A549 (cell line): ENCODE data around the gene KCNG1. TPM values are rescaled to one million over a fixed set of nuclear protein-coding genes. Genes with fewer than 3 reads are reported as not detected.

ENCODE experiments used
- ATAC-seq, 2 experiments: fragments of 200-7000 bp in 1 of 2; fragments of >200 bp in 1 of 2; cut with Nextera tagmentation in 1 of 2; cut with Tn5 transposase in 1 of 2; 3 replicates each; pipeline versions ENCODE4 v1.8.0 to v1.9.1; 2018 to 2020; ENCODE audit warnings: mild to moderate bottlenecking in 1 of 2, moderate library complexity in 1 of 2
- CTCF ChIA-PET: fragments of 300-600 bp; sonication (Branson Sonifier 250); formaldehyde crosslinking; extraction: SDS; loops from one replicate; lab custom pipeline; 2021; ENCODE audit warnings: antibody characterized with exemption, inconsistent platforms; lab: Yijun Ruan, JAX
- POLR2A ChIA-PET: fragments of 350-600 bp; formaldehyde crosslinking; extraction: SDS; loops from one replicate; lab custom pipeline; 2021; ENCODE audit warnings: antibody characterized with exemption, inconsistent platforms; lab: Yijun Ruan, JAX
- DNase-seq, 2 experiments: peaks; one replicate each; pipeline versions ENCODE4 v3.0.0 to v3.0.0-alpha.2; 2011 to 2016; ENCODE audit warnings: low read depth in 1 of 2, low spot score in 1 of 2
- FAIRE-seq: peaks from 2 replicates; lab custom pipeline; 2011; peaks lifted over from hg19 to GRCh38; lab: Jason Lieb, UNC
- H3K27ac ChIP-seq, 2 experiments: fragments of >200 bp; sonication (Bioruptor Twin); formaldehyde crosslinking; 3 replicates each; pipeline ENCODE4 v1.5.1; 2016 to 2017
- H3K4me1 ChIP-seq: fragments of >200 bp; sonication (Bioruptor Twin); formaldehyde crosslinking; 3 replicates; pipeline ENCODE4 v1.6.1; 2016
- H3K4me2 ChIP-seq: fragments of >200 bp; sonication (Bioruptor Twin); formaldehyde crosslinking; 3 replicates; pipeline ENCODE4 v1.6.1; 2016
- H3K4me3 ChIP-seq: fragments of >200 bp; sonication (Bioruptor Twin); formaldehyde crosslinking; 3 replicates; pipeline ENCODE4 v1.5.1; 2016
- H3K9me3 ChIP-seq: fragments of >200 bp; sonication (Bioruptor Twin); formaldehyde crosslinking; 3 replicates; pipeline ENCODE4 v1.6.1; 2016
- BHLHE40 ChIP-seq: IDR thresholded peaks from 2 replicates; pipeline ENCODE4 v1.6.1; 2012; ENCODE audit warnings: low read depth, low read length, inconsistent platforms
- CBX8 ChIP-seq: fragments of 200-600 bp; sonication (generic); IDR thresholded peaks from 2 replicates; pipeline ENCODE4 v1.6.1; 2016
- CEBPB ChIP-seq, 2 experiments: fragments of >200 bp in 1 of 2; sonication (Bioruptor Twin) in 1 of 2; formaldehyde crosslinking in 1 of 2; IDR thresholded peaks; 2 replicates each; pipeline ENCODE4 v1.6.1; 2012 to 2016
- EP300 ChIP-seq, 2 experiments: fragments of >200 bp; sonication (Bioruptor Twin); formaldehyde crosslinking; IDR thresholded peaks; 2 replicates in 1 of 2; 3 replicates in 1 of 2; pipeline ENCODE4 v1.6.1; 2016 to 2017
- FOSL2 ChIP-seq, 2 experiments: fragments of 450-650 bp in 1 of 2; fragments of >200 bp in 1 of 2; sonication (Bioruptor Twin) in 1 of 2; formaldehyde crosslinking; IDR thresholded peaks; 2 replicates each; pipeline versions ENCODE4 v1.5.0 to v1.6.1; 2016 to 2020; ENCODE audit warnings: mild to moderate bottlenecking in 1 of 2, moderate library complexity in 1 of 2
- HOXB13 ChIP-seq: fragments of 250-450 bp; sonication (Bioruptor Pico); IDR thresholded peaks from 2 replicates; pipeline ENCODE4 v1.5.0; 2020; ENCODE audit warnings: low read depth, mild to moderate bottlenecking, moderate library complexity
- JUN ChIP-seq, 2 experiments: fragments of >200 bp; sonication (Bioruptor Twin); formaldehyde crosslinking; IDR thresholded peaks; 2 replicates in 1 of 2; 3 replicates in 1 of 2; pipeline ENCODE4 v1.6.1; 2016 to 2017
- KDM5A ChIP-seq: fragments of 200-600 bp; sonication (generic); IDR thresholded peaks from 2 replicates; pipeline ENCODE4 v1.6.1; 2016; ENCODE audit warnings: antibody characterized with exemption, mild to moderate bottlenecking
- MAFK ChIP-seq: fragments of 450-650 bp; IDR thresholded peaks from 2 replicates; pipeline ENCODE4 v1.6.1; 2014; ENCODE audit not compliant: partially characterized antibody
- MYC ChIP-seq: IDR thresholded peaks from 2 replicates; pipeline ENCODE4 v1.6.1; 2012; ENCODE audit warnings: mild to moderate bottlenecking, inconsistent platforms, low read length, improper control_type of control experiment, borderline replicate concordance
- NFE2L2 ChIP-seq: fragments of 150-350 bp; conservative IDR thresholded peaks from 2 replicates; pipeline ENCODE4 v1.6.1; 2014; ENCODE audit warnings: low read length
- NPAS2 ChIP-seq: fragments of 250-450 bp; sonication (Bioruptor Pico); IDR thresholded peaks from 2 replicates; pipeline ENCODE4 v1.8.0; 2022; ENCODE audit warnings: mild to moderate bottlenecking, moderate library complexity, borderline replicate concordance
- PBX3 ChIP-seq: IDR thresholded peaks from 2 replicates; pipeline ENCODE4 v1.6.1; 2012
- RARB ChIP-seq: fragments of 250-450 bp; sonication (Bioruptor Pico); IDR thresholded peaks from 2 replicates; pipeline ENCODE4 v1.8.0; 2021; ENCODE audit warnings: mild to moderate bottlenecking, moderate library complexity
- SREBF2 ChIP-seq: fragments of 450-650 bp; IDR thresholded peaks from 2 replicates; pipeline ENCODE4 v1.6.1; 2014; ENCODE audit warnings: mild to moderate bottlenecking, moderate library complexity
- TFCP2L1 ChIP-seq: fragments of 250-450 bp; sonication (Bioruptor Pico); IDR thresholded peaks from 2 replicates; pipeline ENCODE4 v1.5.0; 2021; ENCODE audit warnings: mild to moderate bottlenecking
- TP53 ChIP-seq: fragments of 250-450 bp; sonication (Bioruptor Pico); IDR thresholded peaks from 2 replicates; pipeline ENCODE4 v1.5.0; 2021; ENCODE audit warnings: mild to moderate bottlenecking, moderate library complexity
- ZC3H11A ChIP-seq: fragments of 450-650 bp; IDR thresholded peaks from 2 replicates; pipeline ENCODE4 v1.6.1; 2014; ENCODE audit warnings: antibody characterized with exemption, mild to moderate bottlenecking
- ZNF302 ChIP-seq: fragments of 250-450 bp; sonication (Bioruptor Pico); IDR thresholded peaks from 2 replicates; pipeline ENCODE4 v1.9.0; 2021; ENCODE audit warnings: inconsistent platforms, mild to moderate bottlenecking, moderate library complexity
- ZSCAN20 ChIP-seq: fragments of 250-450 bp; sonication (Bioruptor Pico); IDR thresholded peaks from 2 replicates; pipeline ENCODE4 v1.8.0; 2022; ENCODE audit warnings: mild to moderate bottlenecking, moderate library complexity
- WGBS: methylation state at CpG from one replicate; pipeline ENCODE4 v1.1.6; 2017; ENCODE audit errors: missing lambda C conversion rate; 5-methylcytosine and 5-hydroxymethylcytosine counted together
- polyA plus RNA-seq, 4 experiments: library from polyadenylated mRNA; depleted of rRNA in 3 of 4; stranded (reverse); fragments of >200 nt; fragmentation: RNase III in 1 of 4; extraction: RNeasy Plus Mini Kit Qiagen cat#74134 plus additional on column Dnase treatment in 1 of 4; gene quantifications; 2 replicates in 3 of 4; 3 replicates in 1 of 4; pipeline ENCODE4 v1.2.3, GENCODE V29; 2011 to 2017
- TF ChIP-seq, protein P1 (sequence below): IDR thresholded peaks from 2 replicates; pipeline ENCODE4 v1.6.1; 2012; ENCODE audit warnings: low read depth, borderline replicate concordance
- TF ChIP-seq, protein P2 (sequence below): fragments of 250-450 bp; sonication (Bioruptor Pico); IDR thresholded peaks from 2 replicates; pipeline ENCODE4 v1.5.0; 2020; ENCODE audit warnings: low read depth, mild to moderate bottlenecking, moderate library complexity
- TF ChIP-seq, protein P3 (sequence below): fragments of 450-650 bp; IDR thresholded peaks from 2 replicates; pipeline ENCODE4 v1.6.1; 2014; ENCODE audit warnings: antibody characterized with exemption

KCNG1 gene
- polyA plus RNA-seq, 2 of the 4 experiments (the other 2 are of a cell fraction), result 8.5 to 12.3 TPM

- no peak for FAIRE-seq
- TF ChIP-seq MYC, result no peak
- TF ChIP-seq EP300 (IDR thresholded peaks at IDR 0.05), result no peak
- TF ChIP-seq HOXB13 (CRISPR knock-in tag), result no peak
- no peak for TF ChIP-seq JUN (IDR thresholded peaks at IDR 0.05)
- TF ChIP-seq, protein P1, sequence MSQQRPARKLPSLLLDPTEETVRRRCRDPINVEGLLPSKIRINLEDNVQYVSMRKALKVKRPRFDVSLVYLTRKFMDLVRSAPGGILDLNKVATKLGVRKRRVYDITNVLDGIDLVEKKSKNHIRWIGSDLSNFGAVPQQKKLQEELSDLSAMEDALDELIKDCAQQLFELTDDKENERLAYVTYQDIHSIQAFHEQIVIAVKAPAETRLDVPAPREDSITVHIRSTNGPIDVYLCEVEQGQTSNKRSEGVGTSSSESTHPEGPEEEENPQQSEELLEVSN, result no peak
- no peak for TF ChIP-seq BHLHE40
- no peak for TF ChIP-seq CBX8
- ATAC-seq, result no peak
- CTCF ChIA-PET, result interaction anchor here (1.0 to 1.4 kb wide), 2 partner anchors 75 to 233 kb away, joined by 3 to 4 read pairs; no protein-coding TSS in a partner anchor
- no peaks in the 10 kb centered on the region for H3K4me1 ChIP-seq
- peaks cover 3% of the 10 kb centered on the region; the same call in 1 of the 3 replicates for H3K9me3 ChIP-seq
- no peak overlapping the region for H3K4me3 ChIP-seq
- no peak overlapping the region for H3K4me2 ChIP-seq
- 7% methylated on average over 5 of the region's 5 CpGs for WGBS
- H3K27ac ChIP-seq, result no peak overlapping the region
- no peak for DNase-seq
- POLR2A ChIA-PET, result no interaction called here
These were observed 44.9 kb upstream of the KCNG1 start for GRCh38 chr20:51067792-51068191.

GRCh38 chr20:51065615-51066014, 42.7 kb upstream of the KCNG1 start:
- CTCF ChIA-PET, result interaction anchor here (1.2 to 1.6 kb wide), 3 partner anchors 8 to 25 kb away, joined by 3 read pairs; no protein-coding TSS in a partner anchor

DNA sequence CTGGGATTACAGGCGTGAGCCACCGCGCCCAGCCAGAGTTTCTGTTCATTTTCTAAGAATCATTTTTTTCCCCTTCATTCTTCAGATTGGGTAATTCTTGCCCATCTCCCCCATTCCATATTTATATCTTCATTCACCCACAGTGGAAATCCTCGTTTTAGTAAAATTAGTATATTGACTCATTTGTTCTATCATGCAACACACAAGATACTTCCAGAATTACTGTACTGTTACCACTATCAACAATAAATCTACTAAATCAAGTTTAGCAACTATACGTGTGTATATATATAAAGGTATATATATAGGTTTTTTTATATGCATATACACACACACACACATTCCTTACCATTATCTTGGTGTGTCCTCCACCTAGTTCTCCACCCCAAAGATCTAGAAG, 41.2 kb upstream of the KCNG1 start:
- ChIA-PET POLR2A (no interaction called here), CTCF (interaction anchor here (1.0 kb wide), 1 partner anchor 243 kb away, joined by 4 read pairs; no protein-coding TSS in a partner anchor)
- FAIRE-seq (no peak), ATAC-seq (no peak)
- 49% methylated on average over 5 of the region's 5 CpGs for WGBS
- Histone ChIP-seq H3K4me3 (no peak overlapping the region), H3K27ac (no peak overlapping the region), H3K4me1 (no peaks in the 10 kb centered on the region)
- no peak for TF ChIP-seq MAFK
- TF ChIP-seq, all 56 proteins: peak for 0
- no peak for DNase-seq
- peaks cover 3% of the 10 kb centered on the region; the same call in 1 of the 3 replicates for H3K9me3 ChIP-seq
- H3K4me2 ChIP-seq, result no peak overlapping the region

More at GRCh38 chr20:51065615-51066014, 42.7 kb upstream of the KCNG1 start:
- H3K4me3 ChIP-seq, result no peak overlapping the region
- H3K27ac ChIP-seq, result no peak overlapping the region
- WGBS, result 0% methylated on average over 4 of the region's 4 CpGs
- H3K4me1 ChIP-seq, result no peaks in the 10 kb centered on the region
- POLR2A ChIA-PET, result interaction anchor here (0.7 kb wide), 1 partner anchor 8 kb away, joined by 7 read pairs; no protein-coding TSS in a partner anchor
- H3K9me3 ChIP-seq, result peaks cover 3% of the 10 kb centered on the region; the same call in 1 of the 3 replicates
- ATAC-seq (no peak), FAIRE-seq (no peak), DNase-seq (no peak)
- TF ChIP-seq PBX3, result no peak
- TF ChIP-seq KDM5A, result no peak
- no peak for TF ChIP-seq FOSL2 (IDR thresholded peaks at IDR 0.05)
- no peak for TF ChIP-seq FOSL2 (CRISPR knock-in tag; IDR thresholded peaks at IDR 0.05)
- no peak for TF ChIP-seq TP53 (CRISPR knock-in tag)
- no peak for TF ChIP-seq ZNF302
- no peak for TF ChIP-seq SREBF2
- TF ChIP-seq, protein P2, sequence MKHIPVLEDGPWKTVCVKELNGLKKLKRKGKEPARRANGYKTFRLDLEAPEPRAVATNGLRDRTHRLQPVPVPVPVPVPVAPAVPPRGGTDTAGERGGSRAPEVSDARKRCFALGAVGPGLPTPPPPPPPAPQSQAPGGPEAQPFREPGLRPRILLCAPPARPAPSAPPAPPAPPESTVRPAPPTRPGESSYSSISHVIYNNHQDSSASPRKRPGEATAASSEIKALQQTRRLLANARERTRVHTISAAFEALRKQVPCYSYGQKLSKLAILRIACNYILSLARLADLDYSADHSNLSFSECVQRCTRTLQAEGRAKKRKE (CRISPR knock-in tag), result no peak
- no peak for TF ChIP-seq HOXB13 (CRISPR knock-in tag)
- no peak for TF ChIP-seq ZSCAN20 (CRISPR knock-in tag)
- no peak for TF ChIP-seq CEBPB (IDR thresholded peaks at IDR 0.05)
- TF ChIP-seq NPAS2, result no peak
- TF ChIP-seq, protein P3, sequence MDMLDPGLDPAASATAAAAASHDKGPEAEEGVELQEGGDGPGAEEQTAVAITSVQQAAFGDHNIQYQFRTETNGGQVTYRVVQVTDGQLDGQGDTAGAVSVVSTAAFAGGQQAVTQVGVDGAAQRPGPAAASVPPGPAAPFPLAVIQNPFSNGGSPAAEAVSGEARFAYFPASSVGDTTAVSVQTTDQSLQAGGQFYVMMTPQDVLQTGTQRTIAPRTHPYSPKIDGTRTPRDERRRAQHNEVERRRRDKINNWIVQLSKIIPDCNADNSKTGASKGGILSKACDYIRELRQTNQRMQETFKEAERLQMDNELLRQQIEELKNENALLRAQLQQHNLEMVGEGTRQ, result no peak
- no peak for TF ChIP-seq NFE2L2
- no peak for TF ChIP-seq ZC3H11A
- TF ChIP-seq, protein P1, result no peak
- no peak for TF ChIP-seq TFCP2L1 (CRISPR knock-in tag)
- TF ChIP-seq RARB (CRISPR knock-in tag), result no peak
- no peak overlapping the region for H3K4me2 ChIP-seq
